ENCODE data around the gene CCM2. TPM values are rescaled to one million over a fixed set of nuclear protein-coding genes. Genes with fewer than 3 reads are reported as not detected.

CCM2 gene
- total RNA-seq, 1 donor from 2014 or later = 22.4 TPM

GRCh38 chr7:45088146-45088701 is 88.2 kb downstream of the CCM2 start:
- FAIRE-seq (no peak), DNase-seq (ENCODE audit: low spot score in 2 of 2) (no peak)

GRCh38 chr7:45088821-45089340 is 88.9 kb downstream of the CCM2 start, which contains the start of gene NACAD:
NACAD (minus strand) TSS chr7:45088969; CDS start chr7:45088894, 75 bp downstream.
- DNase-seq (ENCODE audit: low spot score in 2 of 2) = peak; percentile 94
- no peak for FAIRE-seq

DNA sequence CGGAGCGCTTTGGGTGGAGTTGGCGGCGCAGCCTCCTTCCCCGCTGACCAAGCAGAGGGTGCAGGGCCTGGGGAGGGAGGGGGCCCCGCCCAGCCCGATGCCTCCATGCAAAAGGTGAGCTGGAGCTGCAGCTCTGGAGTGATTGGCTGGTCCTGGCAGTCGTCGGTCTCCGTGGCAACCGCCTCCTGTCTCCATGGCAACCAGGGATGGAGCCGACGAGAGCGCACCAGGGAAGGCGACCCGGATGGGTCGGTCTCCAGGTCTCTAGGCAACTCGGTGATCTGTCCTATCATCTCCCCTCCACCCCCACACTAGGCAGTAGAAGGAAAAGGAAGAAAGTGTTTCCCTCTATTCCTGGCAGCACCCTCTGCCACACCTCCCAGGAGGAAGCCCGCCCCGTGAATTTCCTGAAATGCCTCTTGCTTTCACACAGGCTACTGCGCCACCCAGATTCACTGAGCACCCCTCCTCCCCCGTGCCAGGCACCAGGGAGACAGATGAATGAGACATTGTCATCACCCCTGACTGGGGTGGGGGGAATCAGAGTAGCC is 89.4 kb downstream of the CCM2 start:
- DNase-seq (ENCODE audit: low spot score in 2 of 2) = peak; percentile 87 to 89
- no peak for FAIRE-seq

GRCh38 chr7:45092100-45092930 is 92.3 kb downstream of the CCM2 start:
- DNase-seq (ENCODE audit: low spot score in 2 of 2) (no peak), FAIRE-seq (no peak)

- DNase-seq (ENCODE audit: low spot score in 2 of 2) (no peak), FAIRE-seq (no peak)
Measured at GRCh38 chr7:45092931-45093235, 92.9 kb downstream of the CCM2 start.

DNA sequence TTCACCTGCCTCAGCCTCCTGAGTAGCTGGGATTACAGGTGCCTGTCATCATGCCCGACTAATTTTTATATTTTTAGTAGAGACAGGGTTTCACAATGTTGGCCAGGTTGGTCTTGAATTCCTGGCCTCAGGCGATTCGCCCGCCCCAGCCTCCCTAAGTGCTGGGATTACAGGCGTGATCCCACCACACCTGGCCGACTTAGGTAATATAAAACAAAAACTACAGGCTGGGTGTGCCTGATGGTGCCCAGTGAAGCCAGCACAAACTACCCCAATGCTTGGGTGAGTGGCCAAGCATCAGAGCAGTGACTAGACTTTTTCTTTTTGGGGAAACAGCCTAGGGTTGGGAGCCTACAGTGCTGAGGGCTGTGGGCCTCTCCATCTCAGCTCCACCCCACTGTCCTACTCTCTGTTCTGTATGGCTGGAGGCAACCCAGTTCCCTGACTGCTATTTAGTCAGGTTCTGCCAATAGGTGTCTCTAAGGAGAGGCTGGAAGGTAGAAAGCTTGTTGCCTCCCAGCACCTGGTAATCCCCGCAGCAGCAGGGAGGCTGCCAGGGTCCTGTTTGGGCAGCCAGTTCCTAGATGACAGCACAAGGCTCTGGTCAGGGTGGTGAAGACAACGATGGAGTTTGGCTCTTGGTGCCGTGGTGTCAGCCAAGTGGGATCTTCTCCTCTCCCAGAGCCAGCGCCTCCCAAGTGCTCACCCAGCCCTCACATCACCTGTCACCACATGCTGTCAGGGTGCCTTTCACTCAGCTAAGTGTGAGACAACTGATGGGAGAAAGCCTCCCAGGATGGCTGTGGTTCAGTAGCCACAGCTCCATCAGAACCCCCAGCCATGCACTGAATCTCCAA is 99.2 kb downstream of the CCM2 start:
- DNase-seq (ENCODE audit: low spot score in 2 of 2) = no peak
- no peak for FAIRE-seq

DNA sequence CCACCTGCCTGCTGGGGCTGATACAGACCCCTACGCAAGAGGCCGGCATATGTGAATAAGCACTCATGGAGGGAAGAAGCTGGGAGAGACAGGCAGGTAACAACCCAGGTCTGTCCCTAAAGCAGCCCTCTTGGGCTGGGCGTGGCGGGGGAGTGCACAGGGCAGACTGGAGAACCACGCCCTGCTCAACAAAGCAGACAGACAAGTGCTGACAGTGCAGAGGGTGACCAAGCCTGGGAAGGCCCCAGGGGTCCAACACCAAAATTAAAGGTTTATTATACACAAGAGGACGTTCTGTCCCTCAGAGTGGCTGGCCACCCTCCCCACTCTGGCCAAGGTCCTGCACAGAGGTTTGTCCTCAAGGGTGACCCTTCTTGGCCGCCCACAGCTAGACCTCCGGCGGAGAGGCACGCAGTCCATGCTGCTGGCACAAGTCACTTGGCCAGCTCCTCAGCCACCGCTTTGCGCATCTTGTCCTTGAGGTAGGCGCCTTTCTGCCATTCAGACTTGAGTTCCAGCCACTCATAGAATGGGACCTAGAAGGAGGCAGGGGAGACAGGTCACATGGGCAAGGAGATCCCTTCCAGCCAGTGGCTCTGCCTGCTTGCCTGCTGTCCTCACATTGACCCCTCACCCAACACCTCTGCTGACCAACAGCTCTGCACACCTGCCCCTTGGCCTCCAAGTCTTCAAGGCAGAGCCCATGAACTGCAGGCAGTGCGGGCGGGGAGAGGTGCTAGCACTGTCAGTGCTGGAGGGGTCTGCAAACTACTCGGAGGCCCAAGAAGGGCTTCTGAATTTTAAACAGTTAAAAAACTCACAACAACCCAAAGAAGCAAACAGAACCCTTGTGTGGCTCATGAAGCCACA is 100.1 kb downstream of the CCM2 start:
- DNase-seq (ENCODE audit: low spot score in 2 of 2) = no peak
- no peak for FAIRE-seq

DNA sequence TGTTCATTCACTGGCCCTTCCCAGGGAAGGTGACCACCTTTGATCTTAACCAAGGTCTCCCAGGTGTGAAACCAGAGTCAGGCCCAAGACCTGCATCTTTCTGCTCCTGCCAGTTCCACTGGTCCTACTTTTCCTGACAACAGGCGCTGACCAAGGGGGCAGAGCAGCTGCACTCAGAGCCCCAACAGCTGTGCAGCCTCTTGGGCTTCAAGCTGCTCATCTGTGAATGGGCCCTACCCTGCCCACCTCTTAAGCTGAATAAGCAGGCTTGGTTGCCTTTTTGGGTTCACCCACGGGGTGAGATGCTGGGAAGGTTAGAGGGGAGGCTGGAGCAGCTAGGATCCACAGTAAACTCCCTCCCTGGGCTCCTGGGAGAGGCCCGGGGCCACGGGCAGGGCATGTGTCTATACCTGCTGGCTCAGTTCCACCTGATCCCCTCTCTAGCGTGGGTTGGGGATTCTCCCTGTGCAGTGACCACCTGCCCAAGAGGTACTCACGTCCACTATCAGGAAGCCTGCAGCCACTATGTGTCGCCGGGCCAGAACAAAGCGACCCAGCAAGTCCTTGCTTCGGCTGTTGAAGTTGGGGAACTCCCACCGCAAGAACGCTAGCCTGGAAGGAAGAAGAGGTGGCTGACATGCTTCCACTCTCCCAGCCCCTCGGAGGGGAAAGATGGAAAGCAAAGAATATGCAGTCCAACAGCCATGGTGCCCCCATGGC is 100.9 kb downstream of the CCM2 start:
- FAIRE-seq = no peak

DNA sequence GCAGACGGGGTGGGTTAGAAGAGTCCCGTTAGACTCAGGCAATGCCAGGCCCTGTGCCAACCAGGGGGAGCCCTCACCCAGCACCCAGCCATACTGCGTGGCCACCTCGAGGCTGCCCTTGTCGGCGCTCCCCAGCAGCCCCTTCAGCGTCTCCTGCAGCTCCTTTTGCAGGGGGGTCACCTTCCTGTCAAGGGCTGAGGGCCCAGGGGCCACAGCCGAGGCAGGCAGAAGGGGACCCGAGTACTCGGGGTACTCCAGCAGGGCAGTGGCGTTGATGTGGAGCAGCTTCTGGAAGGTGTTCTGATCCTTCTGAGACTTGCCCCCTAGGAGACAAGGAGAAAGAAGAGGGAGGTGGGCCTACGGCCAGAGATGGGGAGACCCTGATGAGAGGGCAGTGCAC is 101.7 kb downstream of the CCM2 start:
- DNase-seq (ENCODE audit: low spot score in 2 of 2) = no peak
- FAIRE-seq = no peak

More for the DNA sequence above, 100.9 kb downstream of the CCM2 start:
- DNase-seq (ENCODE audit: low spot score in 2 of 2) = no peak

DNA sequence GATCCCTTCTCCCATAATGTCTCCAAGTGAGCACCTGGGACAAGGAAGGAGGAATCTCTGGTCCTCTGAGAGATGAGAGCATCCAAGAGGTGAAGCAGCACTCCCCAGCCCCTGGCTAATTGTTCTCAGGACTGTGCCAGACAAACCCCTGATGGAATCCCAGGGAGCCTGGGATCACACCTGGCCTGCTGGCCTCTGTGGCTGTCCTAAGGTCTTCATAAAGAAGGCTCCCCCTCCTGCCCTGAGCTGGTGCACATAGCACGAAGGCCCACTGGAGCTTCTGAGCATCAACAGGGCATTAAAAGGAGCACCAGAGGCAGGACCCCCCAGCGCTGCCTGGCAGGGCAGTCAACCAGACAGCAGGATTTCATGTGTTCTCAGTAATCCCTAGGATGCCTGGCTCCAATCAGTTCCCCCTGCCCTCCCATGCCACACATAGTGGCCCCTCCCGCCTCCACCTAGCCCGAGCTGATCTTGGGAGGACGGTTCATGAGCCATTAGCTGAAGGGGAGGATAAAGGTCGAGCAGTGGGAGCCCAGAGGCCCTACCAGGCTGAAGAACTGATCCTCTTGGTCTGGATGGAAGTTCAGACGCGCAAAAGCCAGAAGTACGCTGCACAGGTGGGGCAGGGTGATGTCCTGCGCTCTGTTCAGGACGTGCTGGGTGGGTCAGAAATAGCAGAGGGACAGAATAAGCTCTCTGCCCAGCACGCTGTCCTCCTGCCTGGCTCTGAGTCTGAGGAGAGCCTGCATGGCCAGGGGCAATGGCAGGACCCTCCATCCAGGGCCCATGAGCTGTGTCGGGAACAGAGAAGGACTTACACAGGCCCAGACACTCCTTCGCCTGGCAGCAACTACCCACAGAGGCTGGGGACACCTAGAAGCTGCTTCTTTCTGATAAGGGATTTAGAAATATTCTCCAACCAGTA is 103.0 kb downstream of the CCM2 start:
- no peak for FAIRE-seq
- DNase-seq (ENCODE audit: low spot score in 2 of 2) = no peak

DNA sequence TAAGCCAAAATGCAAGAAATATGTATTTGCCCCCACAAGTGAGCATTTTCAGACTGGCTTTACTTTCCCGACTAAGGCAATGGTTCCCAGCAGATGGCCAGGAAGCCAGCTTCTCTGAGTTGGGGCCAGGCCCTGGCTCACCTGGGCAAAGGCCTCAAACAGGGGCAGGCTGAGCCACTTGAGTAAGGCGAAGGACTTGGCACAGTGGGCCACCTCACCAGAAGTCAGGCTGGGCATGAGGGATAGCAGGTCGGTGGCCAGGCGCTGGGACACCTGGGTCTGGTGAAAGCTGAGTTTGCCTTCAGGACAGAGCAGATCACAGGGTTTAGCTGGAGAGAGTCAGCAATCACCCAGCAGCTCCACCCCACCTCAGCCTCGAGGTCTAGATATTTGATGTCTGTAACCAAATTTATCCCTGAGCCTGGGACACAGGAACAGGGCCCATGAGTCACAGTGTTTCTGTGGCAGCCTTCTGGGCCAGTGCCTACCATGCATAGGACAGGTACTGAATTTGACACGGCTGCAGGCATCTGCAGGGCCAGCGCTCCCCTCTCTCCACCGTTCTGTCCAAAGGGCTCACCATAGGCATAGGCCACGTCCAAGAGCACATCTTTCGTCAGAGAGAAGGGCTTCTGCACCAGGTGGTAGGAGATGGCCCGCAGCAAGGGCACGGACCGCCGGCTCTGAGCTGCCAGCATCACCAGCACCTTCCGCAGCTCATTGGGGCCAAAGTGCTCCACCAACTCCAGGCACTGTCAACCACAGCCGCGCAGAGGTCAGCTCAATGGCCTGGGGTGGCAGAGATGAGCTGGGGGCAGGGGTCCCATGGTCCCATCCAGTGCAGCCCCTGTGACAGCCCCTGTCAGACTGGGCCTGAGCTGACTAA is 104.2 kb downstream of the CCM2 start:
- FAIRE-seq = no peak
- DNase-seq (ENCODE audit: low spot score in 2 of 2) = no peak

DNA sequence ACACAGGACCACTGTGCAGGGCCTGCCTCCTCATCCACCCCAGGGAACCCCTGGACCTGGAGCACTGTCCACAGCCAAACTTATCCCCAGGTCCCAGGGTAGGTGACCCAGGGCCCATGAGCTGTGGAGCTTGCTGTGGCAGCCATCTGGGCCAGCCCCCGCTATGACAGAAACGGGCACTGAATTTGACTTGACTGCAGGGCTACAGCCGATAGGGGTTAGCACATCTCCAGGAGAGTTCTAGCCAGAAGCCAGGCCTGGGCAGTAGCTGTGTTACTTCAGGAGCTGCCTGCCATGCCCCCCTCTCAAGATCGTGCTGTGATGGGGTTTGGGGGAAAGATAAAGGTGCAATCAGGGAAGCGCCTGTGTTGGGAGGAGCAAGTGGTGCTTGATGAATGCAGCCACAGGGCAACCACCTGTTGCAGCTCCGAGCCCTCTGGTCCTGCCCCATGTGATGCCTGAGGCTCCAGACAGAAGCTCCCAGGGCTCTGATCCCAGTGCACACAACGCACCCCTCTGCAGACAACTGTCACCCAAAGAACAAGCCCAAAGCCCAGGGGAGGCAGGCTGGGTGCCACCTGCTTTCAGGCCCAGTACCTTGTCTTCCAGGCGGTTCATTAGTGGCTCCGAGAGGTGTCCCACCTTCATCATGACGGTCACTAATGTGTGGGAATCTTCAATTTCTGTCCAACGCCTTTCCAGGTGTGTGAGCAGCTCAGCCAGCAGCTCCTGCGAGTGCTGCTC is 105.0 kb downstream of the CCM2 start:
- no peak for DNase-seq (ENCODE audit: low spot score in 2 of 2)
- no peak for FAIRE-seq

GRCh38 chr7:45105588-45106188 is 105.7 kb downstream of the CCM2 start:
- no peak for DNase-seq (ENCODE audit: low spot score in 2 of 2)
- no peak for FAIRE-seq

- FAIRE-seq (no peak), DNase-seq (ENCODE audit: low spot score in 2 of 2) (no peak)
Measured at GRCh38 chr7:45106820-45107219, 106.8 kb downstream of the CCM2 start.

DNA sequence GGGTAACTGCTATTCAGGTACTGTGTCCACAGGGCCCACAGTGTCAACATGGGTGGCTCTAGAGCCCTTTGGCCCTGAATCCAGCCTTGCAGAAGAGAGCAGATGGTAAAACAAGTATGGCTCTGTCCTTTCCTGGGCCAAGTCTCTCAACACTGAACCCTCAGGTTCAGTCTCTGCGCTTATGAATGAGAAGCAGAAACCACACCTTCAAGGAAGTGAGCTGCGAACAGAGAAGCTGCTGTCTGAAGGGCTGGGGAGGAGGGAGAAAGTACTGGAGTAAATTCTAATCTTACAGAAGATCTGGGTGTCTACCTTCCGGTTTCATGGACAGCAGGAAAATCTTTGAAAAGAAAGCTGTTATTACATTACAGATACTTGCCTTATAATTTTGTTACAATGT is 107.4 kb downstream of the CCM2 start:
- no peak for FAIRE-seq
- no peak for DNase-seq (ENCODE audit: low spot score in 2 of 2)

- DNase-seq (ENCODE audit: low spot score in 2 of 2) (no peak), FAIRE-seq (no peak)
Measured at GRCh38 chr7:45108863-45109262, 108.9 kb downstream of the CCM2 start.
